Esophagus squamous epithelium (tissue), 4 donors: ENCODE measurements around the gene ADCY6.
A peak's percentile ranks its signal among the peaks of the same experiment; 100 is the strongest.

Source experiments
- CTCF ChIP-seq, 6 experiments: fragments of 450-650 bp in 4 of 6; fragments of 200-600 bp in 2 of 6; sonication (generic) in 2 of 6; IDR thresholded peaks; one replicate each; pipeline ENCODE4 v1.5.1; 2016 to 2019; ENCODE audit warnings: antibody characterized with exemption in 6 of 6, mild to moderate bottlenecking in 4 of 6, moderate library complexity in 4 of 6
- POLR2A ChIP-seq, 4 donors: fragments of 450-650 bp; IDR thresholded peaks; one replicate each; pipeline ENCODE4 v1.6.1; 2017; ENCODE audit warnings: antibody characterized with exemption in 4 of 4, mild to moderate bottlenecking in 4 of 4, moderate library complexity in 3 of 4

DNA sequence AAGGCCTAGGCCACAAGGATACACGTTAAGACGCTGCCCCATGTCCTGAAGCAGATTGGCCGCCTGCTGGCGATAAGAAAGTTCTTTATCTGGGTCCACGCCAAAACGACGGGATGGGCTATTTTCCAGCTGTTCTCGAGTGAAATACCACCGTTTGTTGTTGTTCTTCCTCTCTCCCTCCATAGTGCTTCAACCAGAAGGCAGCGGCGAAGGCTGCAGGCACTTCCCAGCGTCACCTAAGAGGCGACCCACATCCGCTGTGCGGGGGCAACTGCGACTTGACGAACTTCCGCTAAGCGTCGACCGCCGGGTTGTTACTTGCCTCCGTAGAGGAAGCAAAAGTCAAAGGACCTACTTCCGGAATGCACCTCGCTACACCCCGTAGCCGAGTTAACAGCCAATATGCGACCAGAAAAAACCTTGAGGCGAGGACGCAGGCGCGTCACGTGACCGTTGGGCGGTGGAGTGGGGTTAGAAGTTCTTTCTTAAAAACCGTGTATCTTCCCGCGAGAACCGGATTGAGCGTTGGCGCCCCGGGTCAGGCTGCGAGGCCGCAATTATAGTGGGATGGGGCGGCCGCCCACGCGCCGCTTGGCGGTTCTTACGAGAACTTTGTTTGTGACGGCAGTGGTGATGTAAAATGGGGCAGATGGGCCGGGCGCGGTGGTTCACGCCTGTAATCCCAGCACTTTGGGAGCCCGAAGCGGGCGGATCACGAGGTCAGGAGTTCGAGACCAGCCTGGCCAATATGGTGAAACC is 72.2 kb downstream of the ADCY6 start, which contains the start of gene CCNT1:
- TF ChIP-seq CTCF (IDR thresholded peaks at IDR 0.05) (peak in 3 of 6 experiments; percentile 25 to 53 (median 45)), POLR2A (IDR thresholded peaks at IDR 0.05) (peak in 2 of 4 donors; percentile 72 to 78)
